Heart left ventricle (tissue), 16 donors: ENCODE results near the gene NSD2. TPM values are rescaled to one million over a fixed set of nuclear protein-coding genes. Genes with fewer than 3 reads are reported as not detected.

Experiments
- ATAC-seq, 4 donors: fragments of 200-7000 bp; cut with Tn5 transposase; one replicate each; pipeline ENCODE4 v1.9.1; 2020 to 2022; ENCODE audit warnings: moderate library complexity in 4 of 4, mild to moderate bottlenecking in 3 of 4, moderate number of reproducible peaks in 1 of 4
- DNase-seq, 5 donors: peaks; one replicate each; pipeline ENCODE4 v3.0.0-alpha.2; 2020
- H3K27ac ChIP-seq, 12 donors: fragments of 200-600 bp; sonication (generic) in 4 of 12; one replicate each; pipeline versions ENCODE4 v1.5.0 to v1.8.0; 2016 to 2022; ENCODE audit warnings: mild to moderate bottlenecking in 2 of 12
- H3K27me3 ChIP-seq, 9 donors: fragments of 200-600 bp; sonication (generic) in 2 of 9; one replicate each; pipeline versions ENCODE4 v1.5.1 to v1.8.0; 2016 to 2022; ENCODE audit warnings: mild to moderate bottlenecking in 3 of 9
- H3K36me3 ChIP-seq, 9 donors: fragments of 200-600 bp; sonication (generic) in 2 of 9; one replicate each; pipeline versions ENCODE4 v1.5.0 to v1.8.0; 2018 to 2022; ENCODE audit warnings: mild to moderate bottlenecking in 2 of 9
- H3K4me1 ChIP-seq, 12 donors: fragments of 200-600 bp; sonication (generic) in 4 of 12; one replicate each; pipeline versions ENCODE4 v1.5.0 to v1.8.0; 2016 to 2022; ENCODE audit warnings: mild to moderate bottlenecking in 3 of 12
- H3K4me3 ChIP-seq, 12 donors: fragments of 200-600 bp; sonication (generic) in 4 of 12; one replicate each; pipeline versions ENCODE4 v1.5.0 to v1.8.0; 2017 to 2022; ENCODE audit warnings: mild to moderate bottlenecking in 9 of 12, moderate library complexity in 4 of 12
- H3K9me3 ChIP-seq, 12 donors: fragments of 200-600 bp; sonication (generic) in 4 of 12; one replicate each; pipeline versions ENCODE4 v1.5.0 to v1.8.0; 2016 to 2022; ENCODE audit warnings: mild to moderate bottlenecking in 1 of 12
- CTCF ChIP-seq, 12 donors: fragments of 200-600 bp; sonication (generic) in 4 of 12; IDR thresholded peaks; one replicate each; pipeline versions ENCODE4 v1.5.0 to v1.8.0; 2018 to 2022; ENCODE audit warnings: antibody characterized with exemption in 12 of 12, mild to moderate bottlenecking in 5 of 12
- POLR2A ChIP-seq, 2 donors: fragments of 450-650 bp; IDR thresholded peaks; one replicate each; pipeline ENCODE4 v1.6.1; 2017; ENCODE audit warnings: antibody characterized with exemption in 2 of 2, mild to moderate bottlenecking in 2 of 2, moderate library complexity in 2 of 2
- WGBS, 4 donors: extraction: QIAGEN DNeasy Blood & Tissue Kit in 2 of 4; methylation state at CpG; one replicate each; pipeline versions ENCODE4 v1.1.5 to v1.1.7; 2013 to 2018; 5-methylcytosine and 5-hydroxymethylcytosine counted together
- intact Hi-C, 10 donors: fragments of 100-400 bp; cut with DNase I; formaldehyde crosslinking; loops; one replicate each; pipeline versions ENCODE4 v1.11.1 to v1.14.2; 2022
- polyA plus RNA-seq, 2 donors: library from polyadenylated mRNA; stranded (reverse); fragments of 200-250 nt; gene quantifications; one replicate each; pipeline ENCODE4 v1.2.3, GENCODE V29; 2013
- total RNA-seq, 9 donors: library from RNA; depleted of rRNA in 2 of 9; stranded (reverse); fragments of >200 nt in 2 of 9; fragmentation: NEBNext Ultra II Directional in 3 of 9; extraction: Animal tissue kit (Norgen Biotek cat#: 25700) in 3 of 9; gene quantifications; one replicate each; pipeline versions ENCODE4 v1.1.0 to v1.2.4, GENCODE V29; 2016 to 2023
- donor health status: ischemic (EF 13 %, LVEDD 7.1; RV severe dilation, severe dysfunction).
- donor health status: healthy with polysubstance abuse.
- donor health status: DM: no; HTN: yes; CAD: no.
- donor health status: DM: no; HTN: no; CAD: no.
- donor health status: ischemic (EF 25% LVEDD 6.9; RV normal size, moderate dysfunction).
- donor health status: ischemic (EF 25% LVEDD 5.7; RV mildly dilated, moderate dysfunction).
- donor health status: healthy.
- donor health status: DM: yes; HTN: yes; CAD: no.
- donor health status: ischemic (EF 35%, LVEDD 5.7; RV mildly dilated, moderate dysfunction).
- donor health status: nonischemic (EF 11% LVEDD 7.7; RV severe dilation, severe dysfunction).
- donor health status: DM: yes; HTN: yes; CAD: no.
- donor health status: PGD.
- donor health status: ischemic (EF 29% LVEDD 5.4; RV normal size, mild dysfunction).
- donor health status: nonischemic (EF 23%, LVEDD 6.1; RV moderate dilation, normal function).

The NSD2 gene
- total and polyA plus RNA-seq, 11 donors, result 11.4 to 63.3 (median 39.0) TPM

DNA sequence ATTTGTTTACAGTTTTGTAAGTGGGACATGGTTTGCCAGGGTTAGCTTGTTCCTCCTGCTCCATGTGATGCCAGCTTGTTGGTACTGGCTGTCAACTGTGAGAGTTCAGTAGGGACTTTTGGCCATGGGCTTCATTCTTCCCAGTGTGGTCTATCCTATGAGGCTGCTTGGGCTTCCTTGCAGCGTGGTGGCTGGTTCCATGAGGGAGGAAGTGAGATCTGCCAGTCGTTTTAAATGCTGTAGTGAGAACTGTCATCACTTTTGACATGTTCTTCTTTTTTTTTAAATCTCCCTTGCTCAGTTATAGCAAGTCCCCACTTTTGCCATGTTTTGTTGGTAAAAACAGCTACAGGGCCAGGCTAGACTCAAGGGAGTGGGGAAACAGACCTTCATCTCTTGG is 15.9 kb downstream of the NSD2 start:
- Histone ChIP-seq H3K4me1 (peaks cover 0 to 28% (median 7%) of the 10 kb centered on the region in 12 donors), H3K9me3 (peaks cover 0 to 8% (median 0%) of the 10 kb centered on the region in 12 donors), H3K27ac (peak overlapping the region in 7 of 12 donors; percentile 15 to 62 (median 32)), H3K36me3 (no peaks in the 10 kb centered on the region), H3K27me3 (no peaks in the 10 kb centered on the region), H3K4me3 (no peak overlapping the region)
- ATAC-seq (no peak), DNase-seq (no peak)
- no peak for TF ChIP-seq POLR2A (IDR thresholded peaks at IDR 0.05)
- TF ChIP-seq CTCF (IDR thresholded peaks at IDR 0.05), result no peak
- intact Hi-C loops, result no loop called here
- 31 to 46% (median 45%) methylated on average over 2 of the region's 2 CpGs for WGBS, 4 donors

GRCh38 chr4:1890979-1891570 is 19.9 kb downstream of the NSD2 start:
- Histone ChIP-seq H3K27me3 (no peaks in the 10 kb centered on the region), H3K9me3 (peaks cover 0 to 8% (median 0%) of the 10 kb centered on the region in 12 donors), H3K27ac (no peak overlapping the region), H3K4me3 (no peak overlapping the region), H3K36me3 (peaks cover 0 to 6% (median 0%) of the 10 kb centered on the region in 9 donors), H3K4me1 (peaks cover 0 to 18% (median 7%) of the 10 kb centered on the region in 12 donors)
- WGBS, 4 donors, result 94 to 97% (median 95%) methylated on average over 11 of the region's 11 CpGs
- no peak for ATAC-seq
- TF ChIP-seq CTCF (IDR thresholded peaks at IDR 0.05), result no peak
- intact Hi-C loops, result loop anchor here in 1 of 10 donors (10.0 kb wide), 1 partner anchor 76 kb away; no protein-coding TSS in a partner anchor
- DNase-seq, result no peak

- Histone ChIP-seq H3K36me3 (peaks cover 0 to 15% (median 5%) of the 10 kb centered on the region in 9 donors), H3K27ac (no peak overlapping the region), H3K4me3 (no peak overlapping the region), H3K9me3 (no peaks in the 10 kb centered on the region), H3K27me3 (no peaks in the 10 kb centered on the region), H3K4me1 (peaks cover 0 to 14% (median 0%) of the 10 kb centered on the region in 12 donors)
- 87 to 96% (median 93%) methylated on average over 7 to 8 of the region's 8 CpGs for WGBS, 4 donors
- intact Hi-C loops, result loop anchor here (5.0 to 10.0 kb wide), 3 partner anchors 39 to 149 kb away; partner anchors contain the start of gene LETM1 (in 8 of the 10)
- TF ChIP-seq CTCF (IDR thresholded peaks at IDR 0.05) (no peak), POLR2A (IDR thresholded peaks at IDR 0.05) (no peak)
- ATAC-seq, result no peak
- no peak for DNase-seq
Observed at GRCh38 chr4:1895971-1896657, 24.9 kb downstream of the NSD2 start.

DNA sequence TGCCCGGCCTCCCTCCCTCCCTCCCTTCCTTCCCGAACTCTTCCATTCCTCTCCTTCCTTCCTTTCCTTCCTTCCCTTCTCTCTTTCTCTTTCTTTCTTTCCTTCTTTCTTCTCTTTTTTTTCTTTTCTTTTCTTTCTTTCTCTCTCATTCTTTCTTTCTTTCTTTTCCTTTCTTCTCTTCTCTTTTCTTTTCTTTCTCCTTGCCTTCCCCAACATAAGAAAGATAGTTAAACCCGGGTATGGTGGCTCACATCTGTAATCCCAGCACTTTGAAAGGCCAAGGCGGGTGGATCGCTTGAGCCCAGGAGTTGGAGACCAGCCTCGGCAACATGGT is 25.4 kb downstream of the NSD2 start:
- intact Hi-C loops, result loop anchor here (5.0 to 10.0 kb wide), 3 partner anchors 39 to 149 kb away; partner anchors contain the start of gene LETM1 (in 8 of the 10)
- Histone ChIP-seq H3K27ac (no peak overlapping the region), H3K36me3 (peaks cover 0 to 20% (median 10%) of the 10 kb centered on the region in 9 donors), H3K4me1 (peaks cover 0 to 14% (median 0%) of the 10 kb centered on the region in 12 donors), H3K9me3 (no peaks in the 10 kb centered on the region), H3K4me3 (no peak overlapping the region), H3K27me3 (no peaks in the 10 kb centered on the region)
- TF ChIP-seq CTCF (IDR thresholded peaks at IDR 0.05) (no peak), POLR2A (IDR thresholded peaks at IDR 0.05) (no peak)
- DNase-seq (no peak), ATAC-seq (no peak)
- WGBS, 4 donors, result 85 to 89% (median 87%) methylated on average over 6 of the region's 6 CpGs
